Liver (tissue), 9 donors: ENCODE results near the gene PIPOX. TPM values are rescaled to one million over a fixed set of nuclear protein-coding genes. Genes with fewer than 3 reads are reported as not detected.

Experiments used
- DNase-seq: peaks from one replicate; pipeline ENCODE4 v3.0.0-alpha.2; 2017; ENCODE audit warnings: low spot score
- H3K27ac ChIP-seq, 2 donors: one replicate each; pipeline ENCODE4 v1.7.0; 2013; ENCODE audit warnings: inconsistent platforms in 2 of 2, low read length in 2 of 2, control low read depth in 1 of 2, low read depth in 1 of 2, mild to moderate bottlenecking in 1 of 2
- H3K27me3 ChIP-seq, 4 donors: one replicate each; pipeline versions ENCODE4 v1.6.1 to v1.7.0; 2013; ENCODE audit warnings: low read length in 3 of 4, inconsistent platforms in 1 of 4, mild to moderate bottlenecking in 1 of 4, moderate library complexity in 1 of 4; ENCODE audit not compliant: control insufficient read depth in 4 of 4, insufficient read depth in 4 of 4
- H3K36me3 ChIP-seq, 4 donors: one replicate each; pipeline versions ENCODE4 v1.6.1 to v1.7.0; 2013; ENCODE audit warnings: low read length in 3 of 4, mild to moderate bottlenecking in 3 of 4, low read depth in 1 of 4, moderate library complexity in 1 of 4; ENCODE audit not compliant: control insufficient read depth in 4 of 4, insufficient read depth in 3 of 4
- H3K4me1 ChIP-seq, 4 donors: one replicate each; pipeline versions ENCODE4 v1.6.1 to v1.7.0; 2013; ENCODE audit warnings: low read length in 3 of 4, mild to moderate bottlenecking in 3 of 4, moderate library complexity in 1 of 4; ENCODE audit not compliant: control insufficient read depth in 4 of 4, insufficient read depth in 4 of 4
- H3K4me3 ChIP-seq, 3 donors: one replicate each; pipeline versions ENCODE4 v1.6.1 to v1.7.0; 2013; ENCODE audit warnings: low read length in 3 of 3, control low read depth in 1 of 3, low read depth in 1 of 3, mild to moderate bottlenecking in 1 of 3
- H3K9ac ChIP-seq, 2 donors: one replicate each; pipeline ENCODE4 v1.7.0; 2013; ENCODE audit warnings: low read length in 2 of 2, mild to moderate bottlenecking in 2 of 2, moderate library complexity in 2 of 2, control low read depth in 1 of 2, low read depth in 1 of 2
- H3K9me3 ChIP-seq, 4 donors: one replicate each; pipeline versions ENCODE4 v1.6.1 to v1.7.0; 2013; ENCODE audit warnings: low read length in 3 of 4; ENCODE audit not compliant: control insufficient read depth in 4 of 4
- ATF3 ChIP-seq: IDR thresholded peaks from 2 replicates; pipeline ENCODE4 v1.6.1; 2016; ENCODE audit warnings: antibody characterized with exemption
- CTCF ChIP-seq: fragments of 150-350 bp; IDR thresholded peaks from 2 replicates; pipeline ENCODE4 v1.5.1; 2017; ENCODE audit warnings: improper control_type of control experiment, low read depth, low read length; ENCODE audit not compliant: missing input control
- EGR1 ChIP-seq, 2 donors: IDR thresholded peaks; 2 replicates each; pipeline ENCODE4 v1.6.1; 2016 to 2018; ENCODE audit warnings: antibody characterized with exemption in 2 of 2, low read depth in 2 of 2
- FOXA2 ChIP-seq: IDR thresholded peaks from 2 replicates; pipeline ENCODE4 v1.6.1; 2016; ENCODE audit warnings: antibody characterized with exemption
- GABPA ChIP-seq, 2 donors: IDR thresholded peaks in 1 of 2; conservative IDR thresholded peaks in 1 of 2; 2 replicates each; pipeline ENCODE4 v1.6.1; 2016; ENCODE audit warnings: antibody characterized with exemption in 2 of 2, mild to moderate bottlenecking in 1 of 2, moderate library complexity in 1 of 2
- HNF4A ChIP-seq, 2 donors: conservative IDR thresholded peaks; 2 replicates each; pipeline ENCODE4 v1.6.1; 2016; ENCODE audit warnings: antibody characterized with exemption in 2 of 2, mild to moderate bottlenecking in 2 of 2
- HNF4G ChIP-seq: IDR thresholded peaks from 2 replicates; pipeline ENCODE4 v1.6.1; 2016; ENCODE audit warnings: antibody characterized with exemption
- JUND ChIP-seq, 2 donors: IDR thresholded peaks; 2 replicates each; pipeline ENCODE4 v1.6.1; 2016; ENCODE audit warnings: antibody characterized with exemption in 2 of 2
- MAX ChIP-seq: IDR thresholded peaks from 2 replicates; pipeline ENCODE4 v1.6.1; 2016; ENCODE audit warnings: antibody characterized with exemption
- NR2F2 ChIP-seq: IDR thresholded peaks from 2 replicates; pipeline ENCODE4 v1.6.1; 2016; ENCODE audit warnings: antibody characterized with exemption
- RAD21 ChIP-seq, 2 donors: IDR thresholded peaks; 2 replicates each; pipeline ENCODE4 v1.6.1; 2016; ENCODE audit warnings: antibody characterized with exemption in 2 of 2, mild to moderate bottlenecking in 2 of 2
- REST ChIP-seq: IDR thresholded peaks from 2 replicates; pipeline ENCODE4 v1.6.1; 2016; ENCODE audit warnings: antibody characterized with exemption, mild to moderate bottlenecking
- RXRA ChIP-seq, 2 donors: IDR thresholded peaks; 2 replicates each; pipeline ENCODE4 v1.6.1; 2017 to 2018; ENCODE audit warnings: antibody characterized with exemption in 2 of 2, mild to moderate bottlenecking in 1 of 2
- SP1 ChIP-seq: IDR thresholded peaks from 2 replicates; pipeline ENCODE4 v1.6.1; 2018; ENCODE audit warnings: antibody characterized with exemption, mild to moderate bottlenecking
- TAF1 ChIP-seq: conservative IDR thresholded peaks from 2 replicates; pipeline ENCODE4 v1.6.1; 2016; ENCODE audit warnings: antibody characterized with exemption, mild to moderate bottlenecking
- YY1 ChIP-seq: IDR thresholded peaks from 2 replicates; pipeline ENCODE4 v1.6.1; 2016; ENCODE audit warnings: antibody characterized with exemption, mild to moderate bottlenecking
- ZBTB33 ChIP-seq: IDR thresholded peaks from 2 replicates; pipeline ENCODE4 v1.6.1; 2016; ENCODE audit warnings: antibody characterized with exemption
- WGBS: extraction: QIAGEN DNeasy Blood & Tissue Kit; methylation state at CpG from one replicate; pipeline ENCODE4 v1.1.7; 2013; 5-methylcytosine and 5-hydroxymethylcytosine counted together
- polyA plus RNA-seq, 2 donors: library from polyadenylated mRNA; stranded (reverse) in 1 of 2; unstranded in 1 of 2; fragments of 200-250 nt in 1 of 2; fragments of >200 nt in 1 of 2; fragmentation: Nextera tagmentation in 1 of 2; extraction: Ambion mirVana in 1 of 2; gene quantifications; one replicate each; pipeline versions ENCODE4 v1.2.1 to v1.2.3, GENCODE V29; 2013 to 2015
- total RNA-seq, 2 donors: library from RNA; depleted of rRNA; stranded (reverse); fragments of >200 nt; gene quantifications; one replicate each; pipeline ENCODE4 v1.2.3, GENCODE V29; 2014
- donor health status: healthy.
- donor health status: healthy.
- donor health status: healthy.
- donor health status: healthy.
- donor health status: healthy.

Gene PIPOX
- total and polyA plus RNA-seq, 4 donors = 19.3 to 227 (median 158) TPM

- no peak for TF ChIP-seq NR2F2
- no peak for TF ChIP-seq RAD21 (IDR thresholded peaks at IDR 0.05)
- TF ChIP-seq HNF4G = no peak
- TF ChIP-seq HNF4A (conservative IDR thresholded peaks at IDR 0.05) = no peak
- no peak for TF ChIP-seq TAF1
- no peak for TF ChIP-seq FOXA2
- TF ChIP-seq ATF3 = no peak
- no peak for TF ChIP-seq CTCF
- TF ChIP-seq ZBTB33 = no peak
- no peak for TF ChIP-seq MAX
- TF ChIP-seq EGR1 (IDR thresholded peaks at IDR 0.05; ENCODE audit: low read depth in 2 of 2) = no peak
- no peak for TF ChIP-seq YY1
- no peak for TF ChIP-seq SP1
- TF ChIP-seq RXRA (IDR thresholded peaks at IDR 0.05) = no peak
- DNase-seq = no peak
- Histone ChIP-seq H3K36me3 (peaks cover 22 to 67% (median 42%) of the 10 kb centered on the region in 4 donors), H3K9me3 (no peaks in the 10 kb centered on the region), H3K27me3 (no peaks in the 10 kb centered on the region), H3K9ac (no peak overlapping the region), H3K4me1 (peaks cover 0 to 4% (median 0%) of the 10 kb centered on the region in 4 donors), H3K4me3 (no peak overlapping the region), H3K27ac (no peak overlapping the region)
- WGBS = 96% methylated on average over 33 of the region's 33 CpGs
Observed at GRCh38 chr17:29080323-29080722, 37.4 kb downstream of the PIPOX start.

- Histone ChIP-seq H3K4me1 (peaks cover 0 to 4% (median 0%) of the 10 kb centered on the region in 4 donors), H3K36me3 (peaks cover 22 to 73% (median 46%) of the 10 kb centered on the region in 4 donors), H3K9me3 (no peaks in the 10 kb centered on the region), H3K4me3 (no peak overlapping the region), H3K9ac (no peak overlapping the region), H3K27ac (no peak overlapping the region), H3K27me3 (no peaks in the 10 kb centered on the region)
- WGBS = 92% methylated on average over 14 of the region's 14 CpGs
- no peak for DNase-seq
- TF ChIP-seq TAF1 (no peak), EGR1 (IDR thresholded peaks at IDR 0.05; ENCODE audit: low read depth in 2 of 2) (no peak), YY1 (no peak), ZBTB33 (no peak), REST (no peak), JUND (IDR thresholded peaks at IDR 0.05) (no peak), ATF3 (no peak), RXRA (IDR thresholded peaks at IDR 0.05) (no peak), CTCF (no peak), GABPA (IDR thresholded peaks at IDR 0.05 in 1 of 2, conservative IDR thresholded peaks at IDR 0.05 in 1 of 2) (no peak), RAD21 (IDR thresholded peaks at IDR 0.05) (no peak), FOXA2 (no peak), MAX (no peak), HNF4G (no peak)
Observed at GRCh38 chr17:29080965-29081364, 38.0 kb downstream of the PIPOX start.
